H1 (cell line): ENCODE results near the gene FOXD4L3. TPM values are rescaled to one million over a fixed set of nuclear protein-coding genes. Genes with fewer than 3 reads are reported as not detected.
"Not testable (repeated sequence)": the region's sequence is repeated elsewhere in the genome, so short reads cannot be mapped to it uniquely, and the experiment has no call there.

Experiments used
- CTCF ChIA-PET: fragments of 300-600 bp; sonication (Branson Sonifier 250); formaldehyde crosslinking; loops from one replicate; lab custom pipeline; 2021; ENCODE audit not compliant: partially characterized antibody; lab: Charles Lee
- POLR2A ChIA-PET: fragments of 300-600 bp; sonication (Branson Sonifier 250); formaldehyde crosslinking; loops from one replicate; lab custom pipeline; 2021; ENCODE audit warnings: inconsistent platforms; ENCODE audit not compliant: partially characterized antibody; lab: Charles Lee
- DNase-seq, 2 experiments: peaks; one replicate each; pipeline versions ENCODE4 v3.0.0 to v3.0.0-alpha.2; 2010 to 2022; ENCODE audit warnings: low spot score in 2 of 2, low read depth in 1 of 2, mixed read lengths in 1 of 2
- FAIRE-seq: peaks from 2 replicates; lab custom pipeline; 2011; peaks lifted over from hg19 to GRCh38; lab: Jason Lieb, UNC
- H2AFZ ChIP-seq: 2 replicates; pipeline ENCODE4 v1.8.1; 2012; ENCODE audit warnings: low read length, inconsistent platforms
- H2AK5ac ChIP-seq: 2 replicates; pipeline ENCODE4 v1.6.1; 2013; ENCODE audit warnings: low read depth, low read length
- H2BK120ac ChIP-seq: replicated peaks from 2 replicates; pipeline ENCODE3; 2013; ENCODE audit warnings: low read depth, low read length, inconsistent platforms
- H2BK12ac ChIP-seq: 2 replicates; pipeline ENCODE4 v1.6.1; 2013; ENCODE audit warnings: low read depth, low read length
- H2BK15ac ChIP-seq: 2 replicates; pipeline ENCODE4 v1.6.1; 2013; ENCODE audit warnings: low read length
- H2BK20ac ChIP-seq: 2 replicates; pipeline ENCODE4 v1.6.1; 2013; ENCODE audit warnings: low read length
- H2BK5ac ChIP-seq: 2 replicates; pipeline ENCODE4 v1.6.1; 2013; ENCODE audit warnings: low read depth, low read length
- H3K14ac ChIP-seq: 2 replicates; pipeline ENCODE4 v1.6.1; 2013; ENCODE audit warnings: inconsistent platforms; ENCODE audit not compliant: insufficient read length
- H3K18ac ChIP-seq: 2 replicates; pipeline ENCODE4 v1.6.1; 2013; ENCODE audit warnings: low read length; ENCODE audit errors: extremely low read depth
- H3K23ac ChIP-seq: 2 replicates; pipeline ENCODE4 v1.6.1; 2013; ENCODE audit warnings: inconsistent platforms; ENCODE audit not compliant: insufficient read length
- H3K23me2 ChIP-seq: 2 replicates; pipeline ENCODE4 v1.6.1; 2013; ENCODE audit warnings: low read depth, low read length
- H3K27ac ChIP-seq: 2 replicates; pipeline ENCODE4 v1.6.1; 2011; ENCODE audit warnings: low read depth, low read length, inconsistent platforms
- H3K27me3 ChIP-seq, 4 experiments: replicated peaks in 1 of 4; 1 replicate in 1 of 4; 2 replicates in 3 of 4; pipeline versions ENCODE4 v1.6.1 to v1.8.1; 2011 to 2013; ENCODE audit warnings: low read length in 3 of 4, mild to moderate bottlenecking in 3 of 4, inconsistent platforms in 2 of 4, mixed read lengths in 2 of 4, moderate library complexity in 1 of 4; ENCODE audit not compliant: control insufficient read depth in 3 of 4, insufficient read depth in 3 of 4; ENCODE audit errors: extremely low read depth in 1 of 4
- H3K36me3 ChIP-seq, 4 experiments: 2 replicates each; pipeline versions ENCODE4 v1.6.1 to v1.8.1; 2011 to 2013; ENCODE audit warnings: mild to moderate bottlenecking in 4 of 4, low read length in 3 of 4, moderate library complexity in 2 of 4, control low read depth in 1 of 4, inconsistent platforms in 1 of 4; ENCODE audit not compliant: insufficient read depth in 4 of 4, control insufficient read depth in 2 of 4
- H3K4ac ChIP-seq: replicated peaks from 2 replicates; pipeline ENCODE3; 2013; ENCODE audit warnings: low read length, low read depth, mixed read lengths, inconsistent platforms; ENCODE audit not compliant: insufficient read length
- H3K4me1 ChIP-seq, 4 experiments: replicated peaks in 1 of 4; 1 replicate in 1 of 4; 2 replicates in 3 of 4; pipeline versions ENCODE4 v1.6.1 to v1.8.1; 2011 to 2013; ENCODE audit warnings: low read length in 3 of 4, inconsistent platforms in 2 of 4, mixed read lengths in 1 of 4; ENCODE audit not compliant: insufficient read depth in 4 of 4, control insufficient read depth in 3 of 4
- H3K4me2 ChIP-seq, 2 experiments: 2 replicates each; pipeline versions ENCODE4 v1.6.1 to v1.8.1; 2011 to 2013; ENCODE audit warnings: low read depth in 2 of 2, low read length in 2 of 2, control low read depth in 1 of 2, inconsistent platforms in 1 of 2, mild to moderate bottlenecking in 1 of 2; ENCODE audit not compliant: insufficient read depth in 1 of 2
- H3K4me3 ChIP-seq, 4 experiments: fragments of 200-600, 300-600 bp in 1 of 4; sonication (generic), shearing (Covaris generic), sonication (Bioruptor Twin) in 1 of 4; 2 replicates each; pipeline versions ENCODE4 v1.5.1 to v1.8.1; 2011 to 2016; ENCODE audit warnings: low read length in 4 of 4, low read depth in 3 of 4, control low read depth in 2 of 4, inconsistent platforms in 2 of 4, mild to moderate bottlenecking in 2 of 4, mixed read lengths in 1 of 4, moderate library complexity in 1 of 4; ENCODE audit not compliant: insufficient read depth in 2 of 4; ENCODE audit errors: extremely low read depth in 1 of 4
- H3K56ac ChIP-seq: replicated peaks from 2 replicates; pipeline ENCODE3; 2013; ENCODE audit warnings: low read depth, mild to moderate bottlenecking, mixed read lengths, low read length, inconsistent platforms; ENCODE audit not compliant: insufficient read length
- H3K79me1 ChIP-seq: 2 replicates; pipeline ENCODE4 v1.6.1; 2013; ENCODE audit warnings: low read depth, low read length, control low read depth
- H3K79me2 ChIP-seq, 2 experiments: 2 replicates each; pipeline versions ENCODE4 v1.6.1 to v1.8.1; 2012 to 2013; ENCODE audit warnings: low read length in 2 of 2, mild to moderate bottlenecking in 2 of 2, inconsistent platforms in 1 of 2; ENCODE audit not compliant: insufficient read depth in 2 of 2, control insufficient read depth in 1 of 2
- H3K9ac ChIP-seq, 4 experiments: replicated peaks in 1 of 4; 1 replicate in 1 of 4; 2 replicates in 3 of 4; pipeline versions ENCODE4 v1.6.1 to v1.8.1; 2011 to 2013; ENCODE audit warnings: low read depth in 3 of 4, low read length in 3 of 4, control low read depth in 2 of 4, mild to moderate bottlenecking in 2 of 4, moderate library complexity in 2 of 4, inconsistent platforms in 1 of 4; ENCODE audit errors: extremely low read depth in 1 of 4
- H3K9me3 ChIP-seq, 2 experiments: 2 replicates each; pipeline versions ENCODE4 v1.6.1 to v1.8.1; 2012 to 2013; ENCODE audit warnings: mild to moderate bottlenecking in 2 of 2, moderate library complexity in 2 of 2, control low read depth in 1 of 2, inconsistent platforms in 1 of 2, low read depth in 1 of 2, low read length in 1 of 2, mixed read lengths in 1 of 2; ENCODE audit not compliant: insufficient read depth in 2 of 2
- H4K20me1 ChIP-seq, 2 experiments: replicated peaks in 1 of 2; 2 replicates each; pipeline versions ENCODE3 to v1.8.1; 2011 to 2013; ENCODE audit warnings: inconsistent platforms in 2 of 2, low read length in 2 of 2, mild to moderate bottlenecking in 1 of 2; ENCODE audit not compliant: insufficient read depth in 2 of 2, control insufficient read depth in 1 of 2
- H4K5ac ChIP-seq: 2 replicates; pipeline ENCODE4 v1.6.1; 2013; ENCODE audit warnings: low read length, low read depth, mixed read lengths, inconsistent platforms; ENCODE audit not compliant: insufficient read length
- H4K8ac ChIP-seq: 2 replicates; pipeline ENCODE4 v1.8.0; 2013; ENCODE audit warnings: mild to moderate bottlenecking, moderate library complexity, low read length, inconsistent platforms; ENCODE audit not compliant: insufficient read depth; ENCODE audit errors: extremely low read depth
- H4K91ac ChIP-seq: replicated peaks from 2 replicates; pipeline ENCODE3; 2013; ENCODE audit warnings: low read length, mixed read lengths, inconsistent platforms; ENCODE audit not compliant: insufficient read length
- SUZ12 ChIP-seq: fragments of 200-600 bp; sonication (generic); IDR thresholded peaks from 2 replicates; pipeline ENCODE4 v1.6.1; 2012; ENCODE audit warnings: mild to moderate bottlenecking, inconsistent platforms, low read length, moderate library complexity, mixed read lengths
- WGBS, 2 experiments: shearing (Covaris generic) in 1 of 2; methylation state at CpG; one replicate each; pipeline versions ENCODE4 v1.1.6 to v1.1.7; 2013 to 2015; ENCODE audit warnings: low lambda C conversion rate in 2 of 2, mixed read lengths in 2 of 2, inconsistent platforms in 1 of 2, low coverage in 1 of 2, missing lambda C conversion rate in 1 of 2; ENCODE audit not compliant: insufficient replicate concordance in 2 of 2, insufficient coverage in 1 of 2, insufficient read length in 1 of 2; ENCODE audit errors: extremely low coverage in 1 of 2, missing lambda C conversion rate in 1 of 2; 5-methylcytosine and 5-hydroxymethylcytosine counted together
- polyA plus RNA-seq, 7 experiments: library from polyadenylated mRNA; depleted of rRNA in 3 of 7; stranded (reverse) in 5 of 7; unstranded in 2 of 7; fragments of >200 nt in 5 of 7; fragments of 200-250 nt in 2 of 7; gene quantifications; 1 replicate in 5 of 7; 2 replicates in 1 of 7; 4 replicates in 1 of 7; pipeline versions ENCODE4 v1.2.1 to v1.2.3, GENCODE V29; 2011 to 2013; ENCODE audit warnings: missing spikeins in 2 of 7, mixed read lengths in 2 of 7
- total RNA-seq: library from RNA; stranded (reverse); fragmentation: NEBNext Ultra II Directional; extraction: Animal tissue kit (Norgen Biotek cat#: 25700); gene quantifications from 2 replicates; pipeline ENCODE4 v1.2.1, GENCODE V29; 2021

Gene FOXD4L3
- total and polyA plus RNA-seq, 2 of the 8 experiments (the other 6 are each of a cell fraction or from before 2014, with no cell fraction given), result not detected

- CTCF ChIA-PET, POLR2A ChIA-PET: not testable (repeated sequence)
Measured at GRCh38 chr9:68303771-68304170, 1.1 kb downstream of the FOXD4L3 start.

More at GRCh38 chr9:68303771-68304170, 1.1 kb downstream of the FOXD4L3 start:
- not testable (repeated sequence) for H4K20me1 ChIP-seq, H3K23me2 ChIP-seq, H4K91ac ChIP-seq, H2BK120ac ChIP-seq, H3K4me3 ChIP-seq, H2BK5ac ChIP-seq, H2BK20ac ChIP-seq, H3K18ac ChIP-seq, H3K79me1 ChIP-seq, H4K8ac ChIP-seq, H3K36me3 ChIP-seq, H3K23ac ChIP-seq, H2AFZ ChIP-seq, DNase-seq, H3K14ac ChIP-seq, H2AK5ac ChIP-seq, H3K27ac ChIP-seq, H3K56ac ChIP-seq, H3K4me1 ChIP-seq, H2BK12ac ChIP-seq, H3K4me2 ChIP-seq, FAIRE-seq, H3K4ac ChIP-seq, H3K9me3 ChIP-seq, H3K9ac ChIP-seq, H2BK15ac ChIP-seq, H3K79me2 ChIP-seq, H4K5ac ChIP-seq
- peaks cover 4 to 15% (median 7%) of the 10 kb centered on the region in 4 experiments; a peak in 6 of 7 replicates for H3K27me3 ChIP-seq
- WGBS, 2 experiments, result no CpG with 5 or more reads among the region's 30 CpGs
- 0 out of 2 replicates have a peak, but pooled peaks have one; percentile 26 for TF ChIP-seq SUZ12
